Transverse colon (tissue), 4 donors: ENCODE results near the gene EPHB2. TPM values are rescaled to one million over a fixed set of nuclear protein-coding genes. Genes with fewer than 3 reads are reported as not detected.
A peak's percentile ranks its signal among the peaks of the same experiment; 100 is the strongest.

Source experiments
- DNase-seq: peaks from one replicate; pipeline ENCODE4 v3.0.0-alpha.2; 2019
- H3K27ac ChIP-seq, 4 donors: fragments of 200-600 bp; sonication (generic); 2 replicates each; pipeline ENCODE4 v1.5.1; 2016 to 2018; ENCODE audit warnings: inconsistent platforms in 4 of 4
- H3K27me3 ChIP-seq: fragments of 200-600 bp; sonication (generic); 2 replicates; pipeline ENCODE4 v1.5.1; 2017; ENCODE audit warnings: inconsistent platforms
- H3K36me3 ChIP-seq, 4 donors: fragments of 200-600 bp; sonication (generic); 2 replicates each; pipeline ENCODE4 v1.5.1; 2017 to 2019; ENCODE audit warnings: inconsistent platforms in 4 of 4
- H3K4me1 ChIP-seq, 4 donors: fragments of 200-600 bp; sonication (generic); 2 replicates each; pipeline ENCODE4 v1.5.1; 2017 to 2020; ENCODE audit warnings: inconsistent platforms in 4 of 4
- H3K4me3 ChIP-seq, 4 donors: fragments of 200-600 bp; sonication (generic); 1 replicate in 1 of 4; 2 replicates in 3 of 4; pipeline versions ENCODE4 v1.5.1 to v1.6.1; 2017 to 2019; ENCODE audit warnings: inconsistent platforms in 4 of 4
- H3K9me3 ChIP-seq, 2 donors: fragments of 200-600 bp; sonication (generic); 2 replicates each; pipeline ENCODE4 v1.5.1; 2017 to 2019; ENCODE audit warnings: inconsistent platforms in 2 of 2
- EP300 ChIP-seq: sonication (generic); formaldehyde crosslinking; IDR thresholded peaks from one replicate; pipeline ENCODE4 v1.6.1; 2017; ENCODE audit warnings: antibody characterized with exemption, low read depth
- POLR2A ChIP-seq: fragments of 450-650 bp; IDR thresholded peaks from one replicate; pipeline ENCODE4 v1.6.1; 2016; ENCODE audit warnings: antibody characterized with exemption, mild to moderate bottlenecking, moderate library complexity
- POLR2AphosphoS5 ChIP-seq, 3 donors: sonication (generic); formaldehyde crosslinking; IDR thresholded peaks; one replicate each; pipeline ENCODE4 v1.6.1; 2016; ENCODE audit warnings: antibody characterized with exemption in 3 of 3
- WGBS, 2 donors: methylation state at CpG; one replicate each; pipeline ENCODE4 v1.1.5; 2018; ENCODE audit warnings: low coverage in 1 of 2; 5-methylcytosine and 5-hydroxymethylcytosine counted together
- in situ Hi-C, 4 donors: fragments of 200-750 bp; cut with MboI; loops; one replicate each; pipeline versions ENCODE4 v1.15.0 to v1.15.1; 2017; ENCODE audit warnings: low sequenced_read_pairs in 3 of 4, low pct_ligation_motif_present in 1 of 4, low pct_unique_long_range_greater_than_20kb in 1 of 4
- intact Hi-C: fragments of 100-400 bp; cut with DNase I; formaldehyde crosslinking; loops from one replicate; pipeline ENCODE4 v1.15.1; 2023; ENCODE audit warnings: low total_unique reads
- total RNA-seq, 4 donors: library from RNA; depleted of rRNA; stranded (reverse); fragments of >200 nt; gene quantifications; one replicate each; pipeline ENCODE4 v1.1.0, GENCODE V29; 2016
- TF ChIP-seq, protein P1 (sequence below), 5 experiments: fragments of 200-600 bp in 3 of 5; fragments of 450-650 bp in 2 of 5; sonication (generic) in 3 of 5; IDR thresholded peaks; 1 replicate in 2 of 5; 2 replicates in 3 of 5; pipeline ENCODE4 v1.5.1; 2016 to 2017; ENCODE audit warnings: antibody characterized with exemption in 5 of 5, inconsistent platforms in 3 of 5, mild to moderate bottlenecking in 2 of 5, moderate library complexity in 1 of 5

Gene EPHB2
- total RNA-seq, 4 donors from 2014 or later: 3.0 to 152 (median 27.9) TPM

DNA sequence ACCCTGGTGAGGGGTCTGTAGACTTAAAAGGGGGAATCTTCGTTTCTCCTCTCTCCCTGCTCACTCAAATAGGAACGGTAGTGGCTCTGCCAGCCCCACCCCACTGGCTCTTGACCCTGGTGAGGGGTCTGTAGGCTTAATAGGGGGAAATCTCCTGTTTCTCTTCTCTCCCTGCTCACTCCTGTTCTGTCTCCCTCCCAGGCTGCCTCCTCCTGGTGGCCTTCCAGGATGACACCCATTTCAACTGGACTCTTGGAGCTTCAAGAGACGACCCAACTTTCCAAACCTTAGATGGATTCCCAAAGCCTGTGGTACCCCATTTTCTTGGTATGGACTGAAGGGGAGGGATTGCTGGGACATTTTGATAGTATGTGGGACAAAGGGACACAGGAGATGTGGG is 1.4 kb upstream of the EPHB2 start:
- DNase-seq: no peak
- H3K4me3 ChIP-seq: no peak overlapping the region
- in situ Hi-C loops (loop anchor here in 1 of 4 donors (25.0 kb wide), 1 partner anchor 153 kb away; no protein-coding TSS in a partner anchor), intact Hi-C loops (loop anchor here (10.0 kb wide), 1 partner anchor 216 kb away; no protein-coding TSS in a partner anchor)
- TF ChIP-seq EP300 (no peak), POLR2AphosphoS5 (IDR thresholded peaks at IDR 0.05) (no peak)
- TF ChIP-seq, protein P1, sequence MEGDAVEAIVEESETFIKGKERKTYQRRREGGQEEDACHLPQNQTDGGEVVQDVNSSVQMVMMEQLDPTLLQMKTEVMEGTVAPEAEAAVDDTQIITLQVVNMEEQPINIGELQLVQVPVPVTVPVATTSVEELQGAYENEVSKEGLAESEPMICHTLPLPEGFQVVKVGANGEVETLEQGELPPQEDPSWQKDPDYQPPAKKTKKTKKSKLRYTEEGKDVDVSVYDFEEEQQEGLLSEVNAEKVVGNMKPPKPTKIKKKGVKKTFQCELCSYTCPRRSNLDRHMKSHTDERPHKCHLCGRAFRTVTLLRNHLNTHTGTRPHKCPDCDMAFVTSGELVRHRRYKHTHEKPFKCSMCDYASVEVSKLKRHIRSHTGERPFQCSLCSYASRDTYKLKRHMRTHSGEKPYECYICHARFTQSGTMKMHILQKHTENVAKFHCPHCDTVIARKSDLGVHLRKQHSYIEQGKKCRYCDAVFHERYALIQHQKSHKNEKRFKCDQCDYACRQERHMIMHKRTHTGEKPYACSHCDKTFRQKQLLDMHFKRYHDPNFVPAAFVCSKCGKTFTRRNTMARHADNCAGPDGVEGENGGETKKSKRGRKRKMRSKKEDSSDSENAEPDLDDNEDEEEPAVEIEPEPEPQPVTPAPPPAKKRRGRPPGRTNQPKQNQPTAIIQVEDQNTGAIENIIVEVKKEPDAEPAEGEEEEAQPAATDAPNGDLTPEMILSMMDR (IDR thresholded peaks at IDR 0.05): peak in 2 of 5 experiments; percentile 20 to 38
- 65 to 67% methylated on average over 2 to 3 of the region's 3 CpGs for WGBS, 2 donors
- H3K9me3 ChIP-seq: no peaks in the 10 kb centered on the region
- H3K4me1 ChIP-seq: peaks cover 3 to 37% (median 26%) of the 10 kb centered on the region in 4 donors
- H3K27ac ChIP-seq: no peak overlapping the region
- H3K27me3 ChIP-seq: peaks cover 4% of the 10 kb centered on the region
- no peaks in the 10 kb centered on the region for H3K36me3 ChIP-seq

DNA sequence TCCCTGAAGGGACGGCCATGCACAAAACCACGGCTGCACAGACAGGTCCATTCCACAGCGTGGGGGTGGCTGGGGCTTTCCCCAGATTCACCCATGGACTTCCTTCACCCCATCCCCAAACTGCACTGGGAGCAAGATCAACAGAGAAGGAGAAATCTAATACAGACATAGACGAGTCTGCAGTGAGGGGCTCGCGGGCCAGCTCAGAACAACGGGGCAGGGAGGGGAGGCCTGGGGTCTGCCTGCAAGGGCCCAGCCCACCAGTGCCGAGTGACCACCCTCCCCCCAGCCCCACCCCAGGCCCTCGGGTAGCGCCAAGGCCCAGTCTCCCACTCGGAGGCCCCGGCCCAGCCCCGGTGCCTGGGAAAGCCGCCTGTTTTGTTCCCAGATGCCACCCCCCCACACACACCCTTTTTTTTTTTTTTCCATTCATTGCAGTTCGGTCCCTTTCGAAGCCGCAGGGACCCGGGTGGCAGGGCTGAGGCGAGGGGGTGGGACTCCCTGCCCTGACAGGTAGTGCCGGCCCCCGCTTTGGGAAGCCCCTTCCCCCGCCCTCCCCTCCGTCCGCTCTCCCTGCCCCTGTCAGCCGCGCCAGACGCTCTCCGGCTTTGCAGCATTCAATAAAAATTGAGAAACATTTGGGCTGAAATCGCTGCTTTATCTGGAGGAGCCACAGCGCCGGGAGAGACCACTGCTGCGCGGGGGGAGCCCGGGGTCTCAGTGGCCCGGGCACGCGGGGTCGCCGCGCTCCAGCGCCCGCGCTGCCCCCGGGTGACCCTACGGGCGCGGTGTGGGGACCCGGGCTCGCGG is 543 bp upstream of the EPHB2 start:
- H3K27me3 ChIP-seq: peaks cover 4% of the 10 kb centered on the region
- no peaks in the 10 kb centered on the region for H3K36me3 ChIP-seq
- intact Hi-C loops (loop anchor here (10.0 kb wide), 1 partner anchor 215 kb away; no protein-coding TSS in a partner anchor), in situ Hi-C loops (loop anchor here in 1 of 4 donors (25.0 kb wide), 1 partner anchor 152 kb away; no protein-coding TSS in a partner anchor)
- H3K4me1 ChIP-seq: peaks cover 3 to 35% (median 27%) of the 10 kb centered on the region in 4 donors
- no peaks in the 10 kb centered on the region for H3K9me3 ChIP-seq
- WGBS, 2 donors: 8 to 40% methylated on average over 1 to 29 of the region's 50 CpGs
- H3K4me3 ChIP-seq: peak overlapping the region; percentile 33 to 58 (median 45)
- peak overlapping the region; percentile 67 to 76 (median 73) for H3K27ac ChIP-seq
- no peak for TF ChIP-seq EP300
- TF ChIP-seq POLR2A: no peak
- TF ChIP-seq, protein P1 (IDR thresholded peaks at IDR 0.05): no peak
- no peak for TF ChIP-seq POLR2AphosphoS5 (IDR thresholded peaks at IDR 0.05)
- DNase-seq: peak; percentile 66

DNA sequence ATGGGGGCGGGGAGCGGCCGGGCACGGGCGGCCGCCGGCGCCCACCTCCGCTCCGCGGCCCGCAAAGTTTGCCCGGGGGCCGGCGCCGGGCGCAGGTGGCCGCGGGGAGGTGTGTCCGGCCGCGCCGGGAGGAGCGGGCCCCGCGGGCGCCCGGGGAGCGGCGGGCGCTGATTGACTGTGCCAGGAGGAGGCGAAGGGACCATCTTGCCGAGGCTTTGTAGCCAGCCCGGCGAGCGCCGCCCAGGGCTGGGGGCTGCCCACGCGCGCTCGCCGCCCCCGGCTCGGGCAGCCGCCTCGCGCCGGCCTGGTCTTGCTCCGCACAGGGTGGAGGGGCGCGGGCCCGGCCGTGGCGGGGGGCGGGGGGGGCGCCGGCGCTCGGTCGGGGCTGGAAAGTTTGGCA is 432 bp downstream of the EPHB2 start:
- Histone ChIP-seq H3K4me1 (peaks cover 3 to 38% (median 28%) of the 10 kb centered on the region in 4 donors), H3K36me3 (no peaks in the 10 kb centered on the region), H3K9me3 (no peaks in the 10 kb centered on the region), H3K27ac (peak overlapping the region; percentile 73 to 80 (median 76)), H3K4me3 (peak overlapping the region; percentile 37 to 64 (median 58)), H3K27me3 (peaks cover 4% of the 10 kb centered on the region)
- intact Hi-C loops (no loop called here), in situ Hi-C loops (loop anchor here in 1 of 4 donors (25.0 kb wide), 1 partner anchor 151 kb away; no protein-coding TSS in a partner anchor)
- TF ChIP-seq, protein P1 (IDR thresholded peaks at IDR 0.05): no peak
- TF ChIP-seq POLR2AphosphoS5 (IDR thresholded peaks at IDR 0.05) (no peak), POLR2A (no peak), EP300 (no peak)
- 0% methylated on average over 7 of the region's 60 CpGs; no CpG with 5 or more reads in 1 of the 2 donors for WGBS, 2 donors
- DNase-seq: no peak
